ENCODE measurements around the gene BHMT2. TPM values are rescaled to one million over a fixed set of nuclear protein-coding genes. Genes with fewer than 3 reads are reported as not detected.

The BHMT2 gene
- total and polyA plus RNA-seq, 2 of the 13 experiments (the other 11 are each of a cell fraction or from before 2014, with no cell fraction given), result 13.8 to 18.8 TPM

GRCh38 chr5:79111387-79111959 is 41.9 kb downstream of the BHMT2 start, which contains the start of gene BHMT (continued):
- TF ChIP-seq ZIK1 (CRISPR knock-in tag; IDR thresholded peaks at IDR 0.05; ENCODE audit: borderline replicate concordance, low read depth) (no peak), HMGA1 (CRISPR knock-in tag; conservative IDR thresholded peaks at IDR 0.05) (no peak), FOXA3 (CRISPR knock-in tag; IDR thresholded peaks at IDR 0.05) (no peak), ARID4A (CRISPR knock-in tag; IDR thresholded peaks at IDR 0.05; ENCODE audit: borderline replicate concordance) (peak; percentile 6; the same call in 1 of the 2 replicates), PATZ1 (CRISPR knock-in tag; IDR thresholded peaks at IDR 0.05) (0 out of 2 replicates have a peak, but pooled peaks have one; percentile 26), ZFP41 (CRISPR knock-in tag; IDR thresholded peaks at IDR 0.05; ENCODE audit: borderline replicate concordance) (no peak), CSRNP1 (CRISPR knock-in tag; IDR thresholded peaks at IDR 0.05) (no peak), PHF20 (CRISPR knock-in tag; IDR thresholded peaks at IDR 0.05) (0 out of 2 replicates have a peak, but pooled peaks have one; percentile 17), MTA1 (CRISPR knock-in tag; IDR thresholded peaks at IDR 0.05; ENCODE audit: borderline replicate concordance) (peak; percentile 23; the same call in 1 of the 2 replicates), ZBTB38 (CRISPR knock-in tag; IDR thresholded peaks at IDR 0.05) (peak; percentile 26; the same call in 1 of the 2 replicates), ASH2L (IDR thresholded peaks at IDR 0.05; ENCODE audit: insufficient read length, low read depth, low read length) (no peak), THRA (CRISPR knock-in tag; IDR thresholded peaks at IDR 0.05; ENCODE audit: borderline replicate concordance) (no peak), EP300 (IDR thresholded peaks at IDR 0.05; ENCODE audit: low read depth in 2 of 2, low read length in 2 of 2) (no peak), EP300 (CRISPR knock-in tag; IDR thresholded peaks at IDR 0.05; ENCODE audit: borderline replicate concordance) (no peak), ZNF605 (CRISPR knock-in tag; IDR thresholded peaks at IDR 0.05) (peak; percentile 47; the same call in 1 of the 2 replicates), ZNF253 (CRISPR knock-in tag; IDR thresholded peaks at IDR 0.05; ENCODE audit: borderline replicate concordance) (no peak), DR1 (CRISPR knock-in tag; IDR thresholded peaks at IDR 0.05) (0 out of 2 replicates have a peak, but pooled peaks have one; percentile 62)
